GM10266 (cell line): ENCODE data around the gene VWF.

Experiments
- DNase-seq: peaks from one replicate; pipeline ENCODE4 v3.0.0; 2012; ENCODE audit errors: extremely low spot score
- CTCF ChIP-seq: IDR thresholded peaks from 2 replicates; pipeline ENCODE4 v1.5.1; 2012; ENCODE audit warnings: mild to moderate bottlenecking, low read depth; ENCODE audit not compliant: control insufficient read depth, insufficient read depth; ENCODE audit errors: missing control alignments

VWF gene

GRCh38 chr12:6096527-6096926 is 27.9 kb downstream of the VWF start:
- no peak for TF ChIP-seq CTCF
- DNase-seq: no peak

GRCh38 chr12:6095269-6095668 is 29.2 kb downstream of the VWF start:
- TF ChIP-seq CTCF: no peak

GRCh38 chr12:6093764-6094163 is 30.7 kb downstream of the VWF start:
- no peak for TF ChIP-seq CTCF
- no peak for DNase-seq

More at GRCh38 chr12:6095269-6095668, 29.2 kb downstream of the VWF start:
- DNase-seq: no peak

GRCh38 chr12:6092784-6093722 is 31.4 kb downstream of the VWF start:
- DNase-seq: no peak
- no peak for TF ChIP-seq CTCF

- TF ChIP-seq CTCF: no peak
- DNase-seq: no peak
These were observed 32.5 kb downstream of the VWF start for GRCh38 chr12:6091786-6092566.

- DNase-seq: no peak
- no peak for TF ChIP-seq CTCF
These were observed 33.7 kb downstream of the VWF start for GRCh38 chr12:6090803-6091202.
